HepG2 (cell line): ENCODE data around the gene UST. TPM values are rescaled to one million over a fixed set of nuclear protein-coding genes. Genes with fewer than 3 reads are reported as not detected.

ENCODE experiments used
- BORCS8-MEF2B ChIP-seq: sonication (generic); formaldehyde crosslinking; IDR thresholded peaks from 2 replicates; pipeline ENCODE4 v1.8.0; 2022; ENCODE audit warnings: mild to moderate bottlenecking, missing genetic modification reagents
- CENPBD1 ChIP-seq: sonication (generic); formaldehyde crosslinking; IDR thresholded peaks from 2 replicates; pipeline ENCODE4 v1.8.0; 2022; ENCODE audit warnings: missing genetic modification reagents, low read depth, mild to moderate bottlenecking, borderline replicate concordance
- CREB3 ChIP-seq: sonication (generic); formaldehyde crosslinking; IDR thresholded peaks from 2 replicates; pipeline ENCODE4 v1.5.0; 2020; ENCODE audit warnings: missing genetic modification reagents
- EHMT2 ChIP-seq: fragments of 200-600 bp; sonication (generic); IDR thresholded peaks from 2 replicates; pipeline ENCODE4 v1.7.0; 2017; ENCODE audit warnings: antibody characterized with exemption, low read depth, low read length, borderline replicate concordance
- ESRRA ChIP-seq: sonication (generic); formaldehyde crosslinking; IDR thresholded peaks from 2 replicates; pipeline ENCODE4 v1.5.1; 2020; ENCODE audit warnings: mild to moderate bottlenecking, low read depth, missing genetic modification reagents
- HNF4A ChIP-seq: sonication (generic); formaldehyde crosslinking; IDR thresholded peaks from 2 replicates; pipeline ENCODE4 v1.4.0; 2020; ENCODE audit warnings: missing genetic modification reagents
- KDM2A ChIP-seq: sonication (generic); formaldehyde crosslinking; IDR thresholded peaks from 2 replicates; pipeline ENCODE4 v1.4.0; 2020; ENCODE audit warnings: low read depth, missing genetic modification reagents, borderline replicate concordance
- MAFF ChIP-seq: IDR thresholded peaks from 2 replicates; pipeline ENCODE4 v1.6.1; 2011; ENCODE audit warnings: low read depth, low read length, improper control_type of control experiment
- MAFG ChIP-seq: sonication (generic); formaldehyde crosslinking; IDR thresholded peaks from 2 replicates; pipeline ENCODE4 v1.5.1; 2020; ENCODE audit warnings: mild to moderate bottlenecking, missing genetic modification reagents
- MAFK ChIP-seq, 2 experiments: IDR thresholded peaks in 1 of 2; conservative IDR thresholded peaks in 1 of 2; 2 replicates each; pipeline ENCODE4 v1.6.1; 2011; ENCODE audit warnings: improper control_type of control experiment in 2 of 2, low read length in 2 of 2
- MXI1 ChIP-seq: IDR thresholded peaks from 3 replicates; pipeline ENCODE4 v1.6.1; 2012; ENCODE audit warnings: low read depth, low read length, inconsistent platforms, borderline replicate concordance
- SMYD3 ChIP-seq: sonication (generic); formaldehyde crosslinking; IDR thresholded peaks from 2 replicates; pipeline ENCODE4 v1.8.1; 2023; ENCODE audit warnings: mild to moderate bottlenecking, missing genetic modification reagents
- SOX5 ChIP-seq: IDR thresholded peaks from 2 replicates; pipeline ENCODE4 v1.6.1; 2016; ENCODE audit warnings: borderline replicate concordance
- SP1 ChIP-seq, 2 experiments: fragments of 450-650 bp in 1 of 2; sonication (generic) in 1 of 2; formaldehyde crosslinking in 1 of 2; IDR thresholded peaks; 2 replicates each; pipeline versions ENCODE4 v1.4.0 to v1.6.1; 2016 to 2020; ENCODE audit warnings: missing genetic modification reagents in 1 of 2
- ZNF614 ChIP-seq: IDR thresholded peaks from 2 replicates; pipeline ENCODE4 v1.6.1; 2018; ENCODE audit warnings: missing biosample characterization, missing genetic modification reagents, inconsistent platforms, borderline replicate concordance
- ZSCAN5A ChIP-seq: sonication (generic); formaldehyde crosslinking; IDR thresholded peaks from 2 replicates; pipeline ENCODE4 v1.8.0; 2022; ENCODE audit warnings: mild to moderate bottlenecking, missing genetic modification reagents, borderline replicate concordance
- polyA plus RNA-seq, 8 experiments: library from polyadenylated mRNA; depleted of rRNA in 3 of 8; stranded (reverse) in 7 of 8; unstranded in 1 of 8; fragments of >200 nt; fragmentation: Illumina TruSeq in 4 of 8; extraction: Trizol in 4 of 8; gene quantifications; 2 replicates each; pipeline versions ENCODE4 v1.2.1 to v1.2.3, GENCODE V29; 2011 to 2016; ENCODE audit warnings: low read depth in 4 of 8, missing spikeins in 1 of 8, mixed read lengths in 1 of 8; ENCODE audit not compliant: insufficient read depth in 1 of 8
- total RNA-seq, 5 experiments: library from RNA; depleted of rRNA; stranded (reverse); fragments of >200 nt; fragmentation: Illumina TruSeq; extraction: Trizol; gene quantifications; 2 replicates each; pipeline ENCODE4 v1.2.3, GENCODE V29; 2016; ENCODE audit warnings: low read depth in 1 of 5
- TF ChIP-seq, protein P1 (sequence below): IDR thresholded peaks from 2 replicates; pipeline ENCODE4 v1.4.0; 2020; ENCODE audit warnings: mild to moderate bottlenecking, missing genetic modification reagents
- TF ChIP-seq, protein P2 (sequence below): sonication (generic); formaldehyde crosslinking; IDR thresholded peaks from 2 replicates; pipeline ENCODE4 v1.8.1; 2022; ENCODE audit warnings: mild to moderate bottlenecking, missing genetic modification reagents
- TF ChIP-seq, protein P3 (sequence below): sonication (generic); formaldehyde crosslinking; IDR thresholded peaks from 2 replicates; pipeline ENCODE4 v1.5.0; 2020; ENCODE audit warnings: missing genetic modification reagents

The UST gene
- total and polyA plus RNA-seq, 2 of the 13 experiments (the other 11 are each of a cell fraction or from before 2014, with no cell fraction given) = 0.27 TPM; not detected in 1

DNA sequence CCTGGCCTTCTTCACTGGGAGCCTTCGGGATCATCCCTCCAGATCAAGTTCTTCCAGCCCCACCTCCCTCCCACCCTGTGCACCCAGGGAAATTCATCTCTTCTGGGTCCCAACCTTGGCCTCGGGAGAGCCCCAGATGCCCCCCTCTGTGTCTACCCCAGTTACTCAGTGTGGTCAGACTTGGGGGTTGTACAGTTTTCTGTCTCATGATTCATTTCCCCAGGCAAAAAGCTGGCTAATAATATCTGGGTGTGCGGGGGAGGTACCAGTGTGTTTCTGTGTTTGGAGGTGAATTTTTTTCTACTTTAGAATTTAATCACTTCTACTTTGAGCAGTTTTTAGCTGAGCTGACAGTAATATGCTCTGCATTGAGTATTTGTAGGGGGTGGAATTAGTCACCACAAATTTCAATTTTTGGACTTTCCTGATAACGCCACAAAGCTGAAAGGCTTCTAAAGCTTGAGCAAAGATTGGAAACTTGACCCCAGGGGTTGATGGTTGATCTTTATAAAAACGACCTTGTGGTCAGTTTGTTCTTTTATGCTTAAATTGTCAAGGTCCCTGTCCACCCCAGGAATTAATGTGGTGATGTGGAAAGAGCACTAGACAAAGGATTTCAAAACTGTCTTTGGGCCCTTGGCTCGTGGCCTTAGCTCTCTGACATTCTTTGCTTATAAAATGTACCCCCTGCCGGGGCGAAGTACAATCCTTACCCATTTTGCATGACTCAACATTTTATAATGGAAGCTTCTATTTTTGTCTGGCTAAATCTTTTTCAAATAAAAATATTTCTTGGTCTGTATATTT, 286.0 kb downstream of the UST start (continued):
- TF ChIP-seq CREB3 (CRISPR knock-in tag) (peak; percentile 46; the same call in 1 of the 2 replicates), MAFG (CRISPR knock-in tag) (0 out of 2 replicates have a peak, but pooled peaks have one; percentile 60), KDM2A (CRISPR knock-in tag) (no peak), EHMT2 (peak; percentile 58; the same call in 1 of the 2 replicates), SOX5 (CRISPR knock-in tag) (peak; percentile 92), ZNF614 (CRISPR knock-in tag) (peak; percentile 46; the same call in 1 of the 2 replicates), MAFK (conservative IDR thresholded peaks at IDR 0.05 in 1 of 2, IDR thresholded peaks at IDR 0.05 in 1 of 2; ENCODE audit: low read length in 2 of 2) (peak; percentile 88 to 94), HNF4A (CRISPR knock-in tag) (peak; percentile 96), MAFF (peak; percentile 85), SMYD3 (CRISPR knock-in tag) (peak; percentile 76; the same call in 1 of the 2 replicates), CENPBD1 (CRISPR knock-in tag) (no peak), MXI1 (no peak), SP1 (IDR thresholded peaks at IDR 0.05) (no peak), SP1 (CRISPR knock-in tag; IDR thresholded peaks at IDR 0.05) (no peak), BORCS8-MEF2B (CRISPR knock-in tag) (peak; percentile 41; the same call in 1 of the 2 replicates), ZSCAN5A (CRISPR knock-in tag) (peak; percentile 74; the same call in 1 of the 2 replicates), ESRRA (CRISPR knock-in tag) (peak; percentile 67)
- TF ChIP-seq, protein P1, sequence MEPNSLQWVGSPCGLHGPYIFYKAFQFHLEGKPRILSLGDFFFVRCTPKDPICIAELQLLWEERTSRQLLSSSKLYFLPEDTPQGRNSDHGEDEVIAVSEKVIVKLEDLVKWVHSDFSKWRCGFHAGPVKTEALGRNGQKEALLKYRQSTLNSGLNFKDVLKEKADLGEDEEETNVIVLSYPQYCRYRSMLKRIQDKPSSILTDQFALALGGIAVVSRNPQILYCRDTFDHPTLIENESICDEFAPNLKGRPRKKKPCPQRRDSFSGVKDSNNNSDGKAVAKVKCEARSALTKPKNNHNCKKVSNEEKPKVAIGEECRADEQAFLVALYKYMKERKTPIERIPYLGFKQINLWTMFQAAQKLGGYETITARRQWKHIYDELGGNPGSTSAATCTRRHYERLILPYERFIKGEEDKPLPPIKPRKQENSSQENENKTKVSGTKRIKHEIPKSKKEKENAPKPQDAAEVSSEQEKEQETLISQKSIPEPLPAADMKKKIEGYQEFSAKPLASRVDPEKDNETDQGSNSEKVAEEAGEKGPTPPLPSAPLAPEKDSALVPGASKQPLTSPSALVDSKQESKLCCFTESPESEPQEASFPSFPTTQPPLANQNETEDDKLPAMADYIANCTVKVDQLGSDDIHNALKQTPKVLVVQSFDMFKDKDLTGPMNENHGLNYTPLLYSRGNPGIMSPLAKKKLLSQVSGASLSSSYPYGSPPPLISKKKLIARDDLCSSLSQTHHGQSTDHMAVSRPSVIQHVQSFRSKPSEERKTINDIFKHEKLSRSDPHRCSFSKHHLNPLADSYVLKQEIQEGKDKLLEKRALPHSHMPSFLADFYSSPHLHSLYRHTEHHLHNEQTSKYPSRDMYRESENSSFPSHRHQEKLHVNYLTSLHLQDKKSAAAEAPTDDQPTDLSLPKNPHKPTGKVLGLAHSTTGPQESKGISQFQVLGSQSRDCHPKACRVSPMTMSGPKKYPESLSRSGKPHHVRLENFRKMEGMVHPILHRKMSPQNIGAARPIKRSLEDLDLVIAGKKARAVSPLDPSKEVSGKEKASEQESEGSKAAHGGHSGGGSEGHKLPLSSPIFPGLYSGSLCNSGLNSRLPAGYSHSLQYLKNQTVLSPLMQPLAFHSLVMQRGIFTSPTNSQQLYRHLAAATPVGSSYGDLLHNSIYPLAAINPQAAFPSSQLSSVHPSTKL (CRISPR knock-in tag) = peak; percentile 94
- TF ChIP-seq, protein P2, sequence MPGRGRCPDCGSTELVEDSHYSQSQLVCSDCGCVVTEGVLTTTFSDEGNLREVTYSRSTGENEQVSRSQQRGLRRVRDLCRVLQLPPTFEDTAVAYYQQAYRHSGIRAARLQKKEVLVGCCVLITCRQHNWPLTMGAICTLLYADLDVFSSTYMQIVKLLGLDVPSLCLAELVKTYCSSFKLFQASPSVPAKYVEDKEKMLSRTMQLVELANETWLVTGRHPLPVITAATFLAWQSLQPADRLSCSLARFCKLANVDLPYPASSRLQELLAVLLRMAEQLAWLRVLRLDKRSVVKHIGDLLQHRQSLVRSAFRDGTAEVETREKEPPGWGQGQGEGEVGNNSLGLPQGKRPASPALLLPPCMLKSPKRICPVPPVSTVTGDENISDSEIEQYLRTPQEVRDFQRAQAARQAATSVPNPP (CRISPR knock-in tag) = peak; percentile 77; the same call in 1 of the 2 replicates
- TF ChIP-seq, protein P3, sequence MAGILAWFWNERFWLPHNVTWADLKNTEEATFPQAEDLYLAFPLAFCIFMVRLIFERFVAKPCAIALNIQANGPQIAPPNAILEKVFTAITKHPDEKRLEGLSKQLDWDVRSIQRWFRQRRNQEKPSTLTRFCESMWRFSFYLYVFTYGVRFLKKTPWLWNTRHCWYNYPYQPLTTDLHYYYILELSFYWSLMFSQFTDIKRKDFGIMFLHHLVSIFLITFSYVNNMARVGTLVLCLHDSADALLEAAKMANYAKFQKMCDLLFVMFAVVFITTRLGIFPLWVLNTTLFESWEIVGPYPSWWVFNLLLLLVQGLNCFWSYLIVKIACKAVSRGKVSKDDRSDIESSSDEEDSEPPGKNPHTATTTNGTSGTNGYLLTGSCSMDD = no peak
